Peyer's patch (tissue), 4 donors: ENCODE results near the gene MYL10.

Source experiments
- POLR2A ChIP-seq, 2 donors: fragments of 450-650 bp; IDR thresholded peaks; one replicate each; pipeline ENCODE4 v1.5.1; 2017; ENCODE audit warnings: antibody characterized with exemption in 2 of 2, mild to moderate bottlenecking in 2 of 2, moderate library complexity in 2 of 2
- TF ChIP-seq, protein P1 (sequence below), 6 experiments: fragments of 450-650 bp in 4 of 6; fragments of 200-600 bp in 2 of 6; sonication (generic) in 1 of 6; IDR thresholded peaks; one replicate each; pipeline ENCODE4 v1.5.1; 2017 to 2019; ENCODE audit warnings: antibody characterized with exemption in 6 of 6, mild to moderate bottlenecking in 3 of 6, moderate library complexity in 1 of 6

DNA sequence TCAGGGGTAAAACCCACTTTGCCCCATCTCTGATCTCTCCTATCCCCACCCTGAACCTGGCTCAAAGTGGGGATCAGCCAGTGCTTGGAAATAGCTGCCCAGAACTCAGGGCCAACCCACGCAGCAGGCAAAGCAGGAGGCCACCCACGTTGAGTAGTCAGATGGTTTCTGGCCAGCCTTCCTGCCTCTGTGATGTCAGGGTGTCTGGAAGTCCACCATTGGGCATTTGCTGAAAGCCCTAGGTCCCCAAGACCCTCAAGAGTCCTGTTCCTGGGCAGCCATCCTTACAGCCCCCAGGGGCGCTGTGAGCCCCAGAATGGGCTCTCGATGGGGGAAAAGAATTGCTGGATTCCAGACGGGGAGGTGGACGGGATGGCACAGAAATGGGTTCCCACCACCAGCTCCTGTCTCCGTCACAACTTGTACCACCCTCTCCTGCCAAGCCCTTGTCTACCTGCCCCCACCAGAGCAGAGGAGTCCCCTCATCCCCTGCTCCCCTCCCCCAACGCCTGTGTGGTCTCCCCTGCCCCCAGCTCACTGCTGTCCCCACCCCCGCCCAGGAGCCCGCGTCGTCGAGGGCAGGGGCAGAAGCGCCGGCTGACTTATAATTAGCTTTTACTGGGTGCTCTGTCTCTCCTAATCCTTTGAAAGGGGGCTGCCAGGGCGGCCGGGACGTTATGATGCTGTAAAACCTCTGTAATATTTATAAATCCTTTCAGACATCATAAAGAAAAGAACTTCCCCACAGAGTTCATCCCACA, 3.9 kb downstream of the MYL10 start:
- TF ChIP-seq, protein P1, sequence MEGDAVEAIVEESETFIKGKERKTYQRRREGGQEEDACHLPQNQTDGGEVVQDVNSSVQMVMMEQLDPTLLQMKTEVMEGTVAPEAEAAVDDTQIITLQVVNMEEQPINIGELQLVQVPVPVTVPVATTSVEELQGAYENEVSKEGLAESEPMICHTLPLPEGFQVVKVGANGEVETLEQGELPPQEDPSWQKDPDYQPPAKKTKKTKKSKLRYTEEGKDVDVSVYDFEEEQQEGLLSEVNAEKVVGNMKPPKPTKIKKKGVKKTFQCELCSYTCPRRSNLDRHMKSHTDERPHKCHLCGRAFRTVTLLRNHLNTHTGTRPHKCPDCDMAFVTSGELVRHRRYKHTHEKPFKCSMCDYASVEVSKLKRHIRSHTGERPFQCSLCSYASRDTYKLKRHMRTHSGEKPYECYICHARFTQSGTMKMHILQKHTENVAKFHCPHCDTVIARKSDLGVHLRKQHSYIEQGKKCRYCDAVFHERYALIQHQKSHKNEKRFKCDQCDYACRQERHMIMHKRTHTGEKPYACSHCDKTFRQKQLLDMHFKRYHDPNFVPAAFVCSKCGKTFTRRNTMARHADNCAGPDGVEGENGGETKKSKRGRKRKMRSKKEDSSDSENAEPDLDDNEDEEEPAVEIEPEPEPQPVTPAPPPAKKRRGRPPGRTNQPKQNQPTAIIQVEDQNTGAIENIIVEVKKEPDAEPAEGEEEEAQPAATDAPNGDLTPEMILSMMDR (IDR thresholded peaks at IDR 0.05), result no peak
- no peak for TF ChIP-seq POLR2A (IDR thresholded peaks at IDR 0.05)
